Measurements from ENCODE around the gene CANT1. TPM values are rescaled to one million over a fixed set of nuclear protein-coding genes. Genes with fewer than 3 reads are reported as not detected.
A peak's percentile ranks its signal among the peaks of the same experiment; 100 is the strongest.

The CANT1 gene
- total and polyA plus RNA-seq, 9 of the 15 experiments (the other 6 are each of a cell fraction or from before 2014, with no cell fraction given) = 2.7 to 66.4 (median 22.5) TPM

GRCh38 chr17:79047923-79048825, 38.6 kb upstream of the CANT1 start:
- in situ Hi-C loops (cut with MboI) = no loop called here
- ChIA-PET CTCF (ENCODE audit: low intra/inter-chr PET ratio) (interaction anchor here (0.6 to 0.9 kb wide), 2 partner anchors 34 to 340 kb away, joined by 3 read pairs; no protein-coding TSS in a partner anchor), POLR2A (no interaction called here)
- intact Hi-C loops (cut with micrococcal nuclease) = loop anchor here (5.0 kb wide), 1 partner anchor 34 kb away; no protein-coding TSS in a partner anchor
- no peak overlapping the region for H2AFZ ChIP-seq (ENCODE audit: low read depth, low read length)
- H3K9ac ChIP-seq (ENCODE audit: insufficient read depth in 1 of 2, low read depth in 2 of 2, low read length in 2 of 2) = peak overlapping the region in 1 of 2 experiments; percentile 13; a peak in 1 of 4 replicates
- H3K36me3 ChIP-seq (ENCODE audit: control insufficient read depth, insufficient read depth, low read length) = no peaks in the 10 kb centered on the region
- TF ChIP-seq SFPQ (IDR thresholded peaks at IDR 0.05; ENCODE audit: low read depth, low read length) (no peak), SMAD2 (IDR thresholded peaks at IDR 0.05; ENCODE audit: low read depth, low read length) (no peak), ELF4 (CRISPR knock-in tag; IDR thresholded peaks at IDR 0.05) (no peak), ZNF561 (CRISPR knock-in tag; conservative IDR thresholded peaks at IDR 0.05) (no peak), GABPB1 (CRISPR knock-in tag; IDR thresholded peaks at IDR 0.05) (no peak), RBBP5 (IDR thresholded peaks at IDR 0.05; ENCODE audit: borderline replicate concordance, insufficient read depth, low read length, poor library complexity, severe bottlenecking) (no peak), PHB2 (IDR thresholded peaks at IDR 0.05; ENCODE audit: low read depth) (no peak), HMG20B (CRISPR knock-in tag; IDR thresholded peaks at IDR 0.05) (no peak), RUNX1 (IDR thresholded peaks at IDR 0.05; ENCODE audit: low read depth) (no peak), RNF2 (IDR thresholded peaks at IDR 0.05) (no peak), ZNF717 (CRISPR knock-in tag; IDR thresholded peaks at IDR 0.05) (no peak), CHD4 (IDR thresholded peaks at IDR 0.05; ENCODE audit: insufficient read depth, insufficient replicate concordance, low read depth, low read length, poor library complexity, severe bottlenecking) (no peak), MTA1 (IDR thresholded peaks at IDR 0.05; ENCODE audit: borderline replicate concordance) (no peak)
- no peak for FAIRE-seq
- no peaks in the 10 kb centered on the region for H3K9me1 ChIP-seq (ENCODE audit: control insufficient read depth, insufficient read depth, low read length)
- H3K4me3 ChIP-seq = no peak overlapping the region
- DNase-seq (ENCODE audit: extremely low read depth in 1 of 4, low spot score in 3 of 4) = no peak
- H3K4me2 ChIP-seq (ENCODE audit: insufficient read depth, low read length) = no peak overlapping the region
- no peak overlapping the region for H3K27ac ChIP-seq (ENCODE audit: extremely low read depth, low read depth, low read length)
- no peaks in the 10 kb centered on the region; the same call in 1 of the 2 replicates for H3K9me3 ChIP-seq (replicated peaks; ENCODE audit: control insufficient read depth, insufficient read depth, low read depth, low read length)
- peaks cover 15% of the 10 kb centered on the region; the same call in 1 of the 2 replicates for H4K20me1 ChIP-seq (replicated peaks; ENCODE audit: control insufficient read depth, insufficient read depth, low read length)
- no peak; the same call in 2 of the 3 replicates for ATAC-seq
- no TSS peak for BruUV-seq (replicated peaks)
- WGBS (ENCODE audit: insufficient coverage, low coverage, missing lambda C conversion rate) = 5% methylated on average over 39 of the region's 41 CpGs
- H3K4me1 ChIP-seq (replicated peaks in 1 of 2; ENCODE audit: control insufficient read depth in 2 of 2, insufficient read depth in 2 of 2, low read length in 2 of 2) = peaks cover 0 to 14% of the 10 kb centered on the region in 2 experiments; a peak in 2 of 5 replicates
- H3K79me2 ChIP-seq (ENCODE audit: control insufficient read depth, insufficient read depth, low read length) = no peaks in the 10 kb centered on the region
- H3K27me3 ChIP-seq (ENCODE audit: control insufficient read depth in 2 of 2, insufficient read depth in 2 of 2, low read length in 2 of 2) = peaks cover 32 to 79% of the 10 kb centered on the region in 2 experiments; a peak in 4 of 5 replicates
